ENCODE results near the gene FAM131A. TPM values are rescaled to one million over a fixed set of nuclear protein-coding genes. Genes with fewer than 3 reads are reported as not detected.

The FAM131A gene
- total and polyA plus RNA-seq, 2 donors (not counting 1 experiment from before 2014, with no cell fraction given), result 11.7 to 13.4 TPM

- H2AFZ ChIP-seq (ENCODE audit: insufficient read depth, low read depth, low read length, poor library complexity, severe bottlenecking), result no peak overlapping the region
- H3K9me3 ChIP-seq (ENCODE audit: control extremely low read depth in 1 of 3, control insufficient read depth in 2 of 3, insufficient read depth in 1 of 3, low read length in 2 of 3), result no peaks in the 10 kb centered on the region
- Mint-ChIP-seq H3K4me3 (no peak overlapping the region), H3K9me3 (ENCODE audit: insufficient read depth) (no peaks in the 10 kb centered on the region), H3K4me1 (no peaks in the 10 kb centered on the region), H3K27me3 (no peaks in the 10 kb centered on the region), H3K27ac (peak overlapping the region; percentile 6)
- H4K20me1 ChIP-seq (ENCODE audit: control insufficient read depth, insufficient read depth, low read length, poor library complexity, severe bottlenecking), result peaks cover 16% of the 10 kb centered on the region
- ATAC-seq (ENCODE audit: low read depth) (no peak), DNase-seq (no peak)
- intact Hi-C loops (cut with micrococcal nuclease), result no loop called here
- H3K79me2 ChIP-seq (ENCODE audit: control insufficient read depth, insufficient read depth, low read length), result no peaks in the 10 kb centered on the region
- no peaks in the 10 kb centered on the region for H3K4me1 ChIP-seq (ENCODE audit: control insufficient read depth in 2 of 2, insufficient read depth in 2 of 2, low read length in 2 of 2)
- ChIA-PET CTCF (interaction anchor here (1.5 kb wide), 1 partner anchor 24 kb away, joined by 4 read pairs; no protein-coding TSS in a partner anchor), POLR2A (no interaction called here)
- TF ChIP-seq CTCF (IDR thresholded peaks at IDR 0.05) (no peak), EZH2 (IDR thresholded peaks at IDR 0.05; ENCODE audit: borderline replicate concordance, insufficient read depth, low read depth, low read length, poor library complexity, severe bottlenecking) (no peak)
- H3K27ac ChIP-seq (ENCODE audit: low read length in 2 of 2), result no peak overlapping the region
- no peak overlapping the region for H3K9ac ChIP-seq (ENCODE audit: low read length)
- H3K4me2 ChIP-seq (replicated peaks; ENCODE audit: low read depth, low read length, poor library complexity, severe bottlenecking), result no peak overlapping the region
- H3K4me3 ChIP-seq (ENCODE audit: control extremely low read depth in 1 of 5, extremely low read depth in 1 of 5, insufficient read depth in 1 of 5, low read depth in 2 of 5, low read length in 4 of 5), result no peak overlapping the region
- WGBS (ENCODE audit: insufficient coverage), result 98% methylated on average over 17 of the region's 21 CpGs
- no peaks in the 10 kb centered on the region for H3K27me3 ChIP-seq (replicated peaks in 1 of 4; ENCODE audit: control extremely low read depth in 1 of 4, control insufficient read depth in 3 of 4, insufficient read depth in 4 of 4, low read length in 3 of 4)
- H3K36me3 ChIP-seq (replicated peaks in 1 of 2; ENCODE audit: control extremely low read depth in 1 of 2, control insufficient read depth in 1 of 2, extremely low read depth in 1 of 2, insufficient read depth in 2 of 2, low read length in 1 of 2), result peaks cover 8 to 90% of the 10 kb centered on the region in 2 experiments
Observed at GRCh38 chr3:184327171-184327570, 10.2 kb upstream of the FAM131A start.

DNA sequence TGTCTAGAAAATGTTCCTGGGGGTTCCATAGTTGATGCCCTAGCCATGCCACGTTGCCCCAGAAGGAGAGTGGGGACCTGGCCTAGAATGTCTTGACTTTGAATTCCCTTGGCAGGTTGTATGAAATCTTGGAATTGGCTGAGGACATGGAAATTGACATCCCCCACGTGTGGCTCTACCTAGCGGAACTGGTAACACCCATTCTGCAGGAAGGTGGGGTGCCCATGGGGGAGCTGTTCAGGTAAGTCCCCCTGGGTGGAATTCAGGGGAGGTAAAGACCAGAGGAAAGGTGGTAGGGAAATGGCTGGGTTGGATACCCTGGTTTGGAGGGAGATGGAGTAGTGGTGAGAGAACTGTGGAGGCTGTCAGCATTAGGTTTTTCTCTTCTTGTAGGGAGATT, 8.9 kb upstream of the FAM131A start:
- Histone ChIP-seq H3K4me2 (replicated peaks; ENCODE audit: low read depth, low read length, poor library complexity, severe bottlenecking) (no peak overlapping the region), H3K4me1 (ENCODE audit: control insufficient read depth in 2 of 2, insufficient read depth in 2 of 2, low read length in 2 of 2) (no peaks in the 10 kb centered on the region), H3K79me2 (ENCODE audit: control insufficient read depth, insufficient read depth, low read length) (no peaks in the 10 kb centered on the region), H2AFZ (ENCODE audit: insufficient read depth, low read depth, low read length, poor library complexity, severe bottlenecking) (no peak overlapping the region), H3K27me3 (replicated peaks in 1 of 4; ENCODE audit: control extremely low read depth in 1 of 4, control insufficient read depth in 3 of 4, insufficient read depth in 4 of 4, low read length in 3 of 4) (no peaks in the 10 kb centered on the region), H4K20me1 (ENCODE audit: control insufficient read depth, insufficient read depth, low read length, poor library complexity, severe bottlenecking) (peaks cover 10% of the 10 kb centered on the region), H3K9ac (ENCODE audit: low read length) (no peak overlapping the region), H3K4me3 (ENCODE audit: control extremely low read depth in 1 of 5, extremely low read depth in 1 of 5, insufficient read depth in 1 of 5, low read depth in 2 of 5, low read length in 4 of 5) (no peak overlapping the region), H3K27ac (ENCODE audit: low read length in 2 of 2) (no peak overlapping the region), H3K9me3 (ENCODE audit: control extremely low read depth in 1 of 3, control insufficient read depth in 2 of 3, insufficient read depth in 1 of 3, low read length in 2 of 3) (no peaks in the 10 kb centered on the region), H3K36me3 (replicated peaks in 1 of 2; ENCODE audit: control extremely low read depth in 1 of 2, control insufficient read depth in 1 of 2, extremely low read depth in 1 of 2, insufficient read depth in 2 of 2, low read length in 1 of 2) (peaks cover 8 to 90% of the 10 kb centered on the region in 2 experiments)
- 74% methylated on average over 3 of the region's 3 CpGs for WGBS (ENCODE audit: insufficient coverage)
- intact Hi-C loops (cut with micrococcal nuclease), result no loop called here
- no peak for TF ChIP-seq CTCF (IDR thresholded peaks at IDR 0.05)
- TF ChIP-seq EZH2 (IDR thresholded peaks at IDR 0.05; ENCODE audit: borderline replicate concordance, insufficient read depth, low read depth, low read length, poor library complexity, severe bottlenecking), result no peak
- Mint-ChIP-seq H3K27ac (no peak overlapping the region), H3K27me3 (no peaks in the 10 kb centered on the region), H3K9me3 (ENCODE audit: insufficient read depth) (no peaks in the 10 kb centered on the region), H3K4me3 (no peak overlapping the region), H3K4me1 (no peaks in the 10 kb centered on the region)
- ChIA-PET CTCF (no interaction called here), POLR2A (no interaction called here)
- DNase-seq (no peak), ATAC-seq (ENCODE audit: low read depth) (no peak)
